GM12878 (cell line): ENCODE results near the gene CUTA. TPM values are rescaled to one million over a fixed set of nuclear protein-coding genes. Genes with fewer than 3 reads are reported as not detected.

Experiments used
- ATAC-seq: fragments of 200-7000 bp; cut with Tn5 transposase; 3 replicates; pipeline ENCODE4 v1.9.1; 2020; ENCODE audit warnings: mild to moderate bottlenecking, moderate library complexity
- BruUV-seq: library from RNA; stranded (reverse); fragments of 400-500 nt; replicated peaks from 2 replicates; lab custom pipeline; 2021; lab: Mats Ljungman, UMichigan
- CTCF ChIA-PET: fragments of 300-600 bp; sonication (Branson Sonifier 250); formaldehyde crosslinking; extraction: SDS; loops from one replicate; lab custom pipeline; 2021; ENCODE audit warnings: inconsistent platforms; lab: Yijun Ruan, JAX
- POLR2A ChIA-PET: fragments of 350-600 bp; formaldehyde crosslinking; extraction: SDS; loops from one replicate; lab custom pipeline; 2021; ENCODE audit warnings: inconsistent platforms; lab: Charles Lee
- RAD21 ChIA-PET: fragments of 300-600 bp; sonication (Branson Sonifier 250); formaldehyde crosslinking; loops from one replicate; lab custom pipeline; 2023; ENCODE audit warnings: antibody characterized with exemption; ENCODE audit not compliant: unreplicated experiment; lab: Charles Lee
- SMC1A ChIA-PET: fragments of 300-600 bp; sonication (Branson Sonifier 250); formaldehyde crosslinking; loops from one replicate; lab custom pipeline; 2023; ENCODE audit not compliant: unreplicated experiment, uncharacterized antibody; lab: Charles Lee
- DNase-seq: peaks from one replicate; pipeline ENCODE4 v3.0.0-alpha.2; 2011; ENCODE audit warnings: low read depth, low spot score
- FAIRE-seq: peaks from 3 replicates; lab custom pipeline; 2011; peaks lifted over from hg19 to GRCh38; lab: Jason Lieb, UNC
- H2AFZ ChIP-seq: 2 replicates; pipeline ENCODE4 v1.6.0; 2011; ENCODE audit warnings: low read depth, low read length, control low read depth; ENCODE audit not compliant: control insufficient read depth
- H3K27ac ChIP-seq: 2 replicates; pipeline ENCODE4 v1.5.1; 2011; ENCODE audit warnings: control low read depth; ENCODE audit not compliant: control insufficient read depth, insufficient read depth
- H3K27me3 ChIP-seq, 2 experiments: replicated peaks in 1 of 2; 2 replicates each; pipeline versions ENCODE4 v1.6.0 to v1.6.1; 2011; ENCODE audit warnings: low read length in 1 of 2; ENCODE audit not compliant: control insufficient read depth in 2 of 2, insufficient read depth in 2 of 2
- H3K36me3 ChIP-seq, 2 experiments: 2 replicates each; pipeline ENCODE4 v1.5.1; 2011; ENCODE audit warnings: low read length in 1 of 2; ENCODE audit not compliant: control insufficient read depth in 2 of 2, insufficient read depth in 2 of 2
- H3K4me1 ChIP-seq: 2 replicates; pipeline ENCODE4 v1.6.1; 2011; ENCODE audit warnings: mild to moderate bottlenecking, low read length, moderate library complexity, mixed read lengths; ENCODE audit not compliant: control insufficient read depth, insufficient read depth
- H3K4me2 ChIP-seq: 2 replicates; pipeline ENCODE4 v1.6.0; 2011; ENCODE audit warnings: control low read depth; ENCODE audit not compliant: control insufficient read depth, insufficient read depth
- H3K4me3 ChIP-seq: fragments of 200-600 bp; sonication (generic); 2 replicates; pipeline ENCODE4 v1.5.1; 2016
- H3K79me2 ChIP-seq: 2 replicates; pipeline ENCODE4 v1.6.0; 2011; ENCODE audit warnings: low read length; ENCODE audit not compliant: control insufficient read depth, insufficient read depth
- H3K9ac ChIP-seq: 2 replicates; pipeline ENCODE4 v1.8.0; 2011; ENCODE audit warnings: low read length, control low read depth, mixed read lengths; ENCODE audit not compliant: control insufficient read depth, insufficient read depth
- H3K9me3 ChIP-seq: replicated peaks from 3 replicates; pipeline ENCODE4 v1.5.1; 2011; ENCODE audit warnings: mild to moderate bottlenecking, low read length; ENCODE audit not compliant: control insufficient read depth, insufficient read depth
- H4K20me1 ChIP-seq: 2 replicates; pipeline ENCODE4 v1.6.0; 2011; ENCODE audit not compliant: control insufficient read depth, insufficient read depth
- DPF2 ChIP-seq: fragments of 450-650 bp; IDR thresholded peaks from 2 replicates; pipeline ENCODE4 v1.6.1; 2017; ENCODE audit warnings: mild to moderate bottlenecking
- LARP7 ChIP-seq: fragments of 450-650 bp; IDR thresholded peaks from 2 replicates; pipeline ENCODE4 v1.6.1; 2017; ENCODE audit warnings: mild to moderate bottlenecking
- SMAD5 ChIP-seq: IDR thresholded peaks from 2 replicates; pipeline ENCODE4 v1.6.1; 2016; ENCODE audit warnings: antibody characterized with exemption, low read depth
- SMARCA5 ChIP-seq: fragments of 450-650 bp; IDR thresholded peaks from 2 replicates; pipeline ENCODE4 v1.6.1; 2017; ENCODE audit warnings: mild to moderate bottlenecking
- ZNF24 ChIP-seq: fragments of 450-650 bp; IDR thresholded peaks from 2 replicates; pipeline ENCODE4 v1.6.1; 2017; ENCODE audit warnings: antibody characterized with exemption, mild to moderate bottlenecking
- WGBS: methylation state at CpG from one replicate; pipeline ENCODE4 v1.1.6; 2016; ENCODE audit warnings: low lambda C conversion rate; ENCODE audit not compliant: insufficient replicate concordance, insufficient coverage; ENCODE audit errors: missing lambda C conversion rate; 5-methylcytosine and 5-hydroxymethylcytosine counted together
- in situ Hi-C: fragments of 300-500 bp; cut with MboI; formaldehyde crosslinking; loops from 9 replicates; pipeline ENCODE4 v1.14.3; 2018; ENCODE audit warnings: mixed read lengths
- intact Hi-C: fragments of 100-400 bp; cut with micrococcal nuclease; formaldehyde crosslinking; loops from one replicate; pipeline ENCODE4 v1.14.2; 2022; ENCODE audit not compliant: unreplicated experiment
- polyA plus RNA-seq, 11 experiments: library from polyadenylated mRNA; depleted of rRNA in 4 of 11; unstranded in 6 of 11; stranded (reverse) in 5 of 11; fragments of >200 nt; fragmentation: Nextera tagmentation in 4 of 11; fragmentation: Illumina TruSeq in 1 of 11; extraction: Ambion mirVana in 4 of 11; extraction: Trizol in 1 of 11; gene quantifications; 1 replicate in 1 of 11; 2 replicates in 10 of 11; pipeline versions ENCODE4 v1.2.1 to v1.2.3, GENCODE V29; 2011 to 2016; ENCODE audit warnings: inconsistent platforms in 2 of 11, missing spikeins in 2 of 11, low read depth in 1 of 11
- total RNA-seq, 4 experiments: library from RNA; depleted of rRNA in 3 of 4; stranded (reverse); fragments of >200 nt in 3 of 4; fragmentation: Illumina TruSeq in 1 of 4; extraction: Trizol in 1 of 4; gene quantifications; 2 replicates each; pipeline versions ENCODE4 v1.2.1 to v1.2.3, GENCODE V29; 2013 to 2021
- TF ChIP-seq, protein P1 (sequence below): fragments of 450-650 bp; conservative IDR thresholded peaks from 2 replicates; pipeline ENCODE4 v1.6.1; 2017; ENCODE audit warnings: mild to moderate bottlenecking, moderate library complexity
- TF ChIP-seq, protein P2 (sequence below): fragments of 450-650 bp; formaldehyde crosslinking; IDR thresholded peaks from 2 replicates; pipeline ENCODE4 v1.5.0; 2022; ENCODE audit warnings: mild to moderate bottlenecking, missing genetic modification characterization
- TF ChIP-seq, protein P3 (sequence below): fragments of 450-650 bp; IDR thresholded peaks from 2 replicates; pipeline ENCODE4 v1.6.1; 2017; ENCODE audit warnings: mild to moderate bottlenecking, moderate library complexity

The CUTA gene
- total and polyA plus RNA-seq, 10 of the 15 experiments (the other 5 are each of a cell fraction or from before 2014, with no cell fraction given), result 102 to 293 (median 189) TPM

DNA sequence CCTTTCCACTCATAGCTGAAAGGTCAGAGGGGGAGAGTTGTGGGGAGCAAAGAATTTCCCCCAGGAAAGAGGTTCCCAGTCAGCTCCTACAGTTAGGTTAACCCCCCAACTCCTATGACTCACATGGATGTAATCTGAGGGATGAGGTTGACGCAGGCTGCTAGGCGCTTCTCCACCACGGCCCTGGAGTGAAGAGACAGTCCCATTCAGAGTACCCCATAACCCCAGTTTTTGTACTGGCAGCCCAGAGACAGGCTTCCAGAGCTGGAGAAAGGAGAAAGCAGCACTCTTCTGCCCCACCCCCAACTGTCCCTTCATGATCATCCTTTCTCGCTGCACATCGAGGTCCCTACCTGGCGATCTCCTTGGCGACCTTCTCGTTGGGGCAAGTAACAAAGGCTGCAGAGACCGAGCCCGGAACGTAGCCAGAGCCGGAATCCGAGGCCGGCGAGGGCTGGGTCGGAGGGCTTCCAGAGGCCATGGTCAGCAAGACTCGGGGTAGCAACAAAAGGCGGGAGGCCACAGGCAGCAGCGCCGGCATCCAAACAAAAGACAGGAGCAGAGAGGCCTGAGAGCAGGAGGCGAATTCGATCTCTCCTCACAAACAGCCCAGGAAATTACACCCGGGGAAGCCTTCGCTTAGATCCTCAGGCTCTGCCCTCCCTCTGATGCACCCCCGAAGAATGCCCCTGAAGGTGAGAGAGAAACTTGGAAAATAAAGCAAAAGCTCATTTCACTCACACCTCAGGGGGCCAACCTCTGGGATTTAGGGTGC lies 592 bp downstream of the CUTA start:
- no peak for FAIRE-seq

More for the DNA sequence above, 592 bp downstream of the CUTA start:
- DNase-seq (no peak), ATAC-seq (no peak)
- WGBS, result under 1% methylated on average over 25 of the region's 25 CpGs
- H4K20me1 ChIP-seq, result no peaks in the 10 kb centered on the region; the same call in 1 of the 2 replicates
- no peaks in the 10 kb centered on the region; a peak in 1 of 4 replicates for H3K27me3 ChIP-seq
- peak overlapping the region; percentile 83 for H2AFZ ChIP-seq
- no peaks in the 10 kb centered on the region for H3K9me3 ChIP-seq
- peak; percentile 32; the same call in 1 of the 2 replicates for TF ChIP-seq DPF2
- TF ChIP-seq ZNF24, result no peak
- TF ChIP-seq LARP7, result peak; percentile 63; the same call in 1 of the 2 replicates
- TF ChIP-seq, protein P1, sequence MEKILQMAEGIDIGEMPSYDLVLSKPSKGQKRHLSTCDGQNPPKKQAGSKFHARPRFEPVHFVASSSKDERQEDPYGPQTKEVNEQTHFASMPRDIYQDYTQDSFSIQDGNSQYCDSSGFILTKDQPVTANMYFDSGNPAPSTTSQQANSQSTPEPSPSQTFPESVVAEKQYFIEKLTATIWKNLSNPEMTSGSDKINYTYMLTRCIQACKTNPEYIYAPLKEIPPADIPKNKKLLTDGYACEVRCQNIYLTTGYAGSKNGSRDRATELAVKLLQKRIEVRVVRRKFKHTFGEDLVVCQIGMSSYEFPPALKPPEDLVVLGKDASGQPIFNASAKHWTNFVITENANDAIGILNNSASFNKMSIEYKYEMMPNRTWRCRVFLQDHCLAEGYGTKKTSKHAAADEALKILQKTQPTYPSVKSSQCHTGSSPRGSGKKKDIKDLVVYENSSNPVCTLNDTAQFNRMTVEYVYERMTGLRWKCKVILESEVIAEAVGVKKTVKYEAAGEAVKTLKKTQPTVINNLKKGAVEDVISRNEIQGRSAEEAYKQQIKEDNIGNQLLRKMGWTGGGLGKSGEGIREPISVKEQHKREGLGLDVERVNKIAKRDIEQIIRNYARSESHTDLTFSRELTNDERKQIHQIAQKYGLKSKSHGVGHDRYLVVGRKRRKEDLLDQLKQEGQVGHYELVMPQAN, result peak; percentile 75
- TF ChIP-seq SMARCA5, result peak; percentile 15; the same call in 1 of the 2 replicates
- TF ChIP-seq, protein P2, sequence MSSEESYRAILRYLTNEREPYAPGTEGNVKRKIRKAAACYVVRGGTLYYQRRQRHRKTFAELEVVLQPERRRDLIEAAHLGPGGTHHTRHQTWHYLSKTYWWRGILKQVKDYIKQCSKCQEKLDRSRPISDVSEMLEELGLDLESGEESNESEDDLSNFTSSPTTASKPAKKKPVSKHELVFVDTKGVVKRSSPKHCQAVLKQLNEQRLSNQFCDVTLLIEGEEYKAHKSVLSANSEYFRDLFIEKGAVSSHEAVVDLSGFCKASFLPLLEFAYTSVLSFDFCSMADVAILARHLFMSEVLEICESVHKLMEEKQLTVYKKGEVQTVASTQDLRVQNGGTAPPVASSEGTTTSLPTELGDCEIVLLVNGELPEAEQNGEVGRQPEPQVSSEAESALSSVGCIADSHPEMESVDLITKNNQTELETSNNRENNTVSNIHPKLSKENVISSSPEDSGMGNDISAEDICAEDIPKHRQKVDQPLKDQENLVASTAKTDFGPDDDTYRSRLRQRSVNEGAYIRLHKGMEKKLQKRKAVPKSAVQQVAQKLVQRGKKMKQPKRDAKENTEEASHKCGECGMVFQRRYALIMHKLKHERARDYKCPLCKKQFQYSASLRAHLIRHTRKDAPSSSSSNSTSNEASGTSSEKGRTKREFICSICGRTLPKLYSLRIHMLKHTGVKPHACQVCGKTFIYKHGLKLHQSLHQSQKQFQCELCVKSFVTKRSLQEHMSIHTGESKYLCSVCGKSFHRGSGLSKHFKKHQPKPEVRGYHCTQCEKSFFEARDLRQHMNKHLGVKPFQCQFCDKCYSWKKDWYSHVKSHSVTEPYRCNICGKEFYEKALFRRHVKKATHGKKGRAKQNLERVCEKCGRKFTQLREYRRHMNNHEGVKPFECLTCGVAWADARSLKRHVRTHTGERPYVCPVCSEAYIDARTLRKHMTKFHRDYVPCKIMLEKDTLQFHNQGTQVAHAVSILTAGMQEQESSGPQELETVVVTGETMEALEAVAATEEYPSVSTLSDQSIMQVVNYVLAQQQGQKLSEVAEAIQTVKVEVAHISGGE (CRISPR knock-in tag), result no peak
- TF ChIP-seq, protein P3, sequence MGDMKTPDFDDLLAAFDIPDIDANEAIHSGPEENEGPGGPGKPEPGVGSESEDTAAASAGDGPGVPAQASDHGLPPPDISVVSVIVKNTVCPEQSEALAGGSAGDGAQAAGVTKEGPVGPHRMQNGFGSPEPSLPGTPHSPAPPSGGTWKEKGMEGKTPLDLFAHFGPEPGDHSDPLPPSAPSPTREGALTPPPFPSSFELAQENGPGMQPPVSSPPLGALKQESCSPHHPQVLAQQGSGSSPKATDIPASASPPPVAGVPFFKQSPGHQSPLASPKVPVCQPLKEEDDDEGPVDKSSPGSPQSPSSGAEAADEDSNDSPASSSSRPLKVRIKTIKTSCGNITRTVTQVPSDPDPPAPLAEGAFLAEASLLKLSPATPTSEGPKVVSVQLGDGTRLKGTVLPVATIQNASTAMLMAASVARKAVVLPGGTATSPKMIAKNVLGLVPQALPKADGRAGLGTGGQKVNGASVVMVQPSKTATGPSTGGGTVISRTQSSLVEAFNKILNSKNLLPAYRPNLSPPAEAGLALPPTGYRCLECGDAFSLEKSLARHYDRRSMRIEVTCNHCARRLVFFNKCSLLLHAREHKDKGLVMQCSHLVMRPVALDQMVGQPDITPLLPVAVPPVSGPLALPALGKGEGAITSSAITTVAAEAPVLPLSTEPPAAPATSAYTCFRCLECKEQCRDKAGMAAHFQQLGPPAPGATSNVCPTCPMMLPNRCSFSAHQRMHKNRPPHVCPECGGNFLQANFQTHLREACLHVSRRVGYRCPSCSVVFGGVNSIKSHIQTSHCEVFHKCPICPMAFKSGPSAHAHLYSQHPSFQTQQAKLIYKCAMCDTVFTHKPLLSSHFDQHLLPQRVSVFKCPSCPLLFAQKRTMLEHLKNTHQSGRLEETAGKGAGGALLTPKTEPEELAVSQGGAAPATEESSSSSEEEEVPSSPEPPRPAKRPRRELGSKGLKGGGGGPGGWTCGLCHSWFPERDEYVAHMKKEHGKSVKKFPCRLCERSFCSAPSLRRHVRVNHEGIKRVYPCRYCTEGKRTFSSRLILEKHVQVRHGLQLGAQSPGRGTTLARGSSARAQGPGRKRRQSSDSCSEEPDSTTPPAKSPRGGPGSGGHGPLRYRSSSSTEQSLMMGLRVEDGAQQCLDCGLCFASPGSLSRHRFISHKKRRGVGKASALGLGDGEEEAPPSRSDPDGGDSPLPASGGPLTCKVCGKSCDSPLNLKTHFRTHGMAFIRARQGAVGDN, result peak; percentile 32; the same call in 1 of the 2 replicates
- 0 out of 2 replicates have a peak, but pooled peaks have one; percentile 22 for TF ChIP-seq SMAD5
- ChIA-PET RAD21 (interaction anchor here (0.9 to 1.9 kb wide), 5 partner anchors 8 to 190 kb away, joined by 3 to 11 read pairs (median 6); partner anchors contain the start of genes BAK1 and ZBTB9), CTCF (interaction anchor here (0.6 to 5.3 kb wide), 8 partner anchors 9 to 118 kb away, joined by 3 to 25 read pairs (median 6); partner anchors contain the start of genes ZBTB22 and ZBTB9), POLR2A (interaction anchor here (1.2 to 2.7 kb wide), 7 partner anchors 8 to 162 kb away, joined by 3 to 14 read pairs (median 7); partner anchors contain the start of genes PFDN6 and WDR46), SMC1A (interaction anchor here (0.7 to 2.1 kb wide), 5 partner anchors 8 to 21 kb away, joined by 3 to 8 read pairs (median 3); no protein-coding TSS in a partner anchor)
- peaks cover 0 to 4% of the 10 kb centered on the region in 2 experiments; a peak in 2 of 4 replicates for H3K36me3 ChIP-seq
- intact Hi-C loops (loop anchor here (5.0 kb wide), 1 partner anchor 100 kb away; the partner anchor contains the start of gene ZBTB22), in situ Hi-C loops (no loop called here)
- H3K9ac ChIP-seq, result peak overlapping the region; percentile 91
- H3K4me1 ChIP-seq, result peaks cover 30% of the 10 kb centered on the region
- peak overlapping the region; percentile 91 for H3K27ac ChIP-seq
- peaks cover 30% of the 10 kb centered on the region for H3K79me2 ChIP-seq
- peak overlapping the region; percentile 98 for H3K4me3 ChIP-seq
- H3K4me2 ChIP-seq, result peak overlapping the region; percentile 69
- BruUV-seq, result TSS peak; percentile 92
